Brain microvascular endothelial cell (primary cell): ENCODE data around the gene SLC29A3.

Source experiments
- DNase-seq: peaks from one replicate; pipeline ENCODE4 v3.0.0-alpha.2; 2020
- H3K27ac ChIP-seq: fragments of 250-450 bp; sonication (Bioruptor Pico); 2 replicates; pipeline ENCODE4 v1.5.1; 2020; ENCODE audit warnings: mild to moderate bottlenecking, moderate library complexity
- H3K27me3 ChIP-seq: fragments of 250-450 bp; sonication (Bioruptor Pico); replicated peaks from 2 replicates; pipeline ENCODE4 v1.5.1; 2020; ENCODE audit warnings: mild to moderate bottlenecking
- H3K36me3 ChIP-seq: fragments of 250-450 bp; sonication (Bioruptor Pico); replicated peaks from 2 replicates; pipeline ENCODE4 v1.5.1; 2020; ENCODE audit warnings: mild to moderate bottlenecking
- H3K4me3 ChIP-seq: 2 replicates; pipeline ENCODE4 v1.5.1; 2011; ENCODE audit warnings: low read depth, mild to moderate bottlenecking, control low read depth, low read length, moderate library complexity
- CTCF ChIP-seq: IDR thresholded peaks from 2 replicates; pipeline ENCODE4 v1.5.1; 2011; ENCODE audit warnings: low read depth, mild to moderate bottlenecking, moderate library complexity, low read length, control low read depth, inconsistent platforms; ENCODE audit errors: missing control alignments
- in situ Hi-C: cut with HindIII; loops from 2 replicates; pipeline ENCODE4 v1.10.0; 2017; ENCODE audit warnings: low sequenced_read_pairs, low pct_ligation_motif_present

The SLC29A3 gene

GRCh38 chr10:71333129-71333887 is 14.2 kb downstream of the SLC29A3 start:
- no peak for DNase-seq
- in situ Hi-C loops = no loop called here
- TF ChIP-seq CTCF = no peak

GRCh38 chr10:71334221-71334791 is 15.2 kb downstream of the SLC29A3 start:
- Histone ChIP-seq H3K27ac (no peak overlapping the region), H3K36me3 (no peaks in the 10 kb centered on the region), H3K27me3 (no peaks in the 10 kb centered on the region), H3K4me3 (no peak overlapping the region)
- in situ Hi-C loops = no loop called here
- no peak for DNase-seq
- TF ChIP-seq CTCF = no peak

More at GRCh38 chr10:71333129-71333887, 14.2 kb downstream of the SLC29A3 start:
- Histone ChIP-seq H3K36me3 (no peaks in the 10 kb centered on the region), H3K27me3 (no peaks in the 10 kb centered on the region), H3K4me3 (no peak overlapping the region), H3K27ac (no peak overlapping the region)

- no peaks in the 10 kb centered on the region for H3K27me3 ChIP-seq
- no peak overlapping the region for H3K27ac ChIP-seq
- H3K4me3 ChIP-seq = no peak overlapping the region
- no peaks in the 10 kb centered on the region for H3K36me3 ChIP-seq
- TF ChIP-seq CTCF = no peak
- in situ Hi-C loops = no loop called here
- no peak for DNase-seq
Observed at GRCh38 chr10:71335173-71335708, 16.2 kb downstream of the SLC29A3 start.

GRCh38 chr10:71336632-71337031 is 17.6 kb downstream of the SLC29A3 start:
- in situ Hi-C loops = no loop called here
- H3K27me3 ChIP-seq = no peaks in the 10 kb centered on the region
- no peaks in the 10 kb centered on the region for H3K36me3 ChIP-seq
- no peak for TF ChIP-seq CTCF
- H3K27ac ChIP-seq = no peak overlapping the region
- no peak for DNase-seq
- no peak overlapping the region for H3K4me3 ChIP-seq

- H3K27ac ChIP-seq = no peak overlapping the region
- TF ChIP-seq CTCF = no peak
- no peak overlapping the region for H3K4me3 ChIP-seq
- H3K27me3 ChIP-seq = no peaks in the 10 kb centered on the region
- DNase-seq = no peak
- no peaks in the 10 kb centered on the region for H3K36me3 ChIP-seq
- in situ Hi-C loops = no loop called here
Observed at GRCh38 chr10:71337219-71337701, 18.2 kb downstream of the SLC29A3 start.
